DOHH2 (cell line): Measurements from ENCODE around the gene HNRNPUL1.

ENCODE experiments used
- H3F3A ChIP-seq: fragments of 200-600 bp; sonication (generic), shearing (Covaris generic); 2 replicates; pipeline ENCODE4 v1.6.0; 2016; ENCODE audit warnings: antibody characterized with exemption, mild to moderate bottlenecking; ENCODE audit not compliant: control insufficient read depth, insufficient read depth
- H3K27ac ChIP-seq: fragments of 200-600 bp; sonication (generic); 2 replicates; pipeline ENCODE4 v1.5.1; 2014; ENCODE audit warnings: low read depth, mild to moderate bottlenecking, low read length, moderate library complexity
- H3K27me3 ChIP-seq: fragments of 200-600 bp; sonication (generic); 2 replicates; pipeline ENCODE4 v1.6.1; 2014; ENCODE audit warnings: mild to moderate bottlenecking, low read length, mixed read lengths; ENCODE audit not compliant: control insufficient read depth
- H3K36me3 ChIP-seq: fragments of 200-600 bp; sonication (generic); 2 replicates; pipeline ENCODE4 v1.6.1; 2014; ENCODE audit warnings: mild to moderate bottlenecking, low read length, moderate library complexity, mixed read lengths; ENCODE audit not compliant: control insufficient read depth
- H3K4me1 ChIP-seq: fragments of 200-600 bp; sonication (generic); 2 replicates; pipeline ENCODE4 v1.6.1; 2014; ENCODE audit warnings: mild to moderate bottlenecking, low read length, mixed read lengths; ENCODE audit not compliant: control insufficient read depth
- H3K4me2 ChIP-seq: fragments of 200-600 bp; sonication (generic); 2 replicates; pipeline ENCODE4 v1.6.0; 2014; ENCODE audit warnings: mild to moderate bottlenecking, low read length, moderate library complexity
- H3K4me3 ChIP-seq: fragments of 200-600 bp; sonication (generic); 2 replicates; pipeline ENCODE4 v1.5.1; 2014; ENCODE audit warnings: mild to moderate bottlenecking, low read length, mixed read lengths
- H3K79me2 ChIP-seq: fragments of 200-600 bp; sonication (generic); 2 replicates; pipeline ENCODE4 v1.6.1; 2014; ENCODE audit warnings: mild to moderate bottlenecking, low read length, mixed read lengths; ENCODE audit not compliant: control insufficient read depth
- H3K9me2 ChIP-seq: fragments of 200-600 bp; sonication (generic); replicated peaks from 2 replicates; pipeline ENCODE4 v1.6.1; 2014; ENCODE audit warnings: mild to moderate bottlenecking, low read length, mixed read lengths; ENCODE audit not compliant: control insufficient read depth
- H3K9me3 ChIP-seq: fragments of 200-600 bp; sonication (generic); 2 replicates; pipeline ENCODE4 v1.6.1; 2014; ENCODE audit warnings: antibody characterized with exemption, low read length, mixed read lengths; ENCODE audit not compliant: control insufficient read depth, insufficient read depth
- H4K20me1 ChIP-seq: fragments of 200-600 bp; sonication (generic); 2 replicates; pipeline ENCODE4 v1.6.0; 2014; ENCODE audit warnings: low read depth, mild to moderate bottlenecking, antibody characterized with exemption, low read length, moderate library complexity; ENCODE audit not compliant: control insufficient read depth, insufficient read depth
- CTCF ChIP-seq: fragments of 200-600 bp; sonication (generic); IDR thresholded peaks from one replicate; pipeline ENCODE4 v1.5.1; 2014; ENCODE audit warnings: antibody characterized with exemption, mild to moderate bottlenecking, low read depth, low read length; ENCODE audit not compliant: poor library complexity, severe bottlenecking
- EZH2phosphoT487 ChIP-seq: fragments of 200-600 bp; sonication (generic); IDR thresholded peaks from 2 replicates; pipeline ENCODE4 v1.6.1; 2017; ENCODE audit warnings: borderline replicate concordance, mild to moderate bottlenecking, antibody characterized with exemption, low read length, moderate library complexity, mixed read lengths

The HNRNPUL1 gene

DNA sequence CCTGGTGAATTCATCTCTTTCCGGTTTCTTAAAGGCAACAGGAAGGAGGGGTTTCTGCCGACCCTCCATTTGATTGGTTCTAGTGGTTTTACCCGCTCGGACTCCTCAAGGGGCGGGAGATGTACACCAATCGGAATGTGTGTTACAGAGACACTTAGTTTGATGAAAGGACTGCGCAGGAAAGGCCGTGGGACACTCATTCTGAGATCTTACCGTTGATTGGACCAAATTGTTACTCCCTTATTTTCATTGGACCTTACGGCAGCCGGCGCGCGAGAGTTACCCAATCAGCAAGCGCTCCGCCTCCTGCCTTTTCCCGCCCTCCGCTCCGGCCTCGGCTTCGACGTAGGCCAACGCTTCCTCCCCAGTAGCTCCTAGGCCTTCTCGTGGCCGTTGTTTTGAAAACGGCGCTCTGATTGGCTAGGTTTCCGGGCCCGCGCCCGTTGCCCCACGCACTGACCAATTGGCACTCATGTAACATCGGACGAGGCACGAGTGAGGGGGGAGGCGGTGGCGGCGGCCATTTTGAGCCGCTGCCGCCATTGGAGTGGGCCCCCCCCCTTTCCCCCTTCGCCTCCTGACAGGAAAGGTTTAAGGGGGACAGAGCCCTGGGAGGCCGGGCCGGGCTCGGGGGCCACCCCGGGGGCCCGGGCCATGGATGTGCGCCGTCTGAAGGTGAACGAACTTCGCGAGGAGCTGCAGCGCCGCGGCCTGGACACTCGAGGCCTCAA lies at the start of gene HNRNPUL1:
Gene HNRNPUL1, plus strand, starts transcription at position 523 of the 731 bp plus-strand sequence. Its CDS starts 132 bp downstream, at position 655.
- H4K20me1 ChIP-seq, result peaks cover 15% of the 10 kb centered on the region
- H3F3A ChIP-seq, result peaks cover 8% of the 10 kb centered on the region; the same call in 1 of the 2 replicates
- H3K4me2 ChIP-seq, result peak within 1 kb of the TSS; percentile 97
- H3K36me3 ChIP-seq, result peaks cover 51% of the 10 kb centered on the region
- peak within 1 kb of the TSS; percentile 95 for H3K4me3 ChIP-seq
- H3K4me1 ChIP-seq, result peaks cover 26% of the 10 kb centered on the region
- H3K9me3 ChIP-seq, result no peaks in the 10 kb centered on the region
- H3K27me3 ChIP-seq, result 0 out of 2 replicates have a peak, but pooled peaks cover 3% of the 10 kb centered on the region
- no peaks in the 10 kb centered on the region for H3K9me2 ChIP-seq
- H3K79me2 ChIP-seq, result peaks cover 54% of the 10 kb centered on the region
- peak; percentile 43 for TF ChIP-seq CTCF
- no peak for TF ChIP-seq EZH2phosphoT487
- peak within 1 kb of the TSS; percentile 91 for H3K27ac ChIP-seq

DNA sequence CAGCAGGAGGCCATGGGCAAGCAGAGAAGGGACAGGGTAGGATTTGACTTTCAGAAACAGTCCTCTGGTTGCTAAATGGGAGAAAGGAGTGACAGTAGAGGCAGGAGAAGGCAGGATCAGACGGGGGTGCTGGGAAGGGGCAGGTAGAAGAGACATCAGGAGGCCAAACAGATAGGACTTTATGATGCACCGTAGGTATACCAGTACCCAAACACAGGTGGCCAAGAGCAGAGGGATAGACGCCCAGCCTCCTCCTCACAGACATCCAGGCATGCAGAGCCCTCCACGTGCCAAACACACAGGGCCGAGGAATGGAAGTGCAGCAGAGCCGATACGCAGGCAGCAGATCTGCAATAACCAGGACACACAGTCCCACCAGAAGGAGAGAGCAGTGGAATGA lies 46.4 kb upstream of the HNRNPUL1 start:
- H4K20me1 ChIP-seq, result no peaks in the 10 kb centered on the region
- H3K4me1 ChIP-seq, result no peaks in the 10 kb centered on the region
- H3K36me3 ChIP-seq, result no peaks in the 10 kb centered on the region
- no peaks in the 10 kb centered on the region for H3K27me3 ChIP-seq
- H3K4me3 ChIP-seq, result no peak overlapping the region
- H3K4me2 ChIP-seq, result no peak overlapping the region
- no peaks in the 10 kb centered on the region for H3K9me2 ChIP-seq
- no peaks in the 10 kb centered on the region for H3K9me3 ChIP-seq
- no peak overlapping the region for H3K27ac ChIP-seq
- no peak for TF ChIP-seq CTCF
- H3K79me2 ChIP-seq, result no peaks in the 10 kb centered on the region
- no peaks in the 10 kb centered on the region for H3F3A ChIP-seq

DNA sequence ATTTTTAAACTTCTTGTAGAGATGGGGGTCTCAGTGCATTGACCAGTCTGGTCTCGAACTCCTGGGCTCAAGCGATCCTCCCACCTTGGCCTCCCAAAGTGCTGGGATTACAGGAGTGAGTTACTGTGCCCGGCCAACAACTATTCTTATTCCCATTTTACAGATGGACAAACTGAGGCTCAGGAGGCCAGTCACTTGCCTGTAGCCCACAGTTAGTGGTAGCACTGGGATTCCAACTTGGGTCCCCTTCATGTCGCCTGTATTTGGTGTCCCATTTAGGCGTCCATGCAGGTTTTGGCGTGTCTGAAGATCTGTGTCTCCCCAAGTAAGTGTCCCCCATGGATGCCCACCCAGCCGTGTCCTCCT lies 45.9 kb upstream of the HNRNPUL1 start:
- Histone ChIP-seq H3F3A (no peaks in the 10 kb centered on the region), H3K4me2 (no peak overlapping the region), H3K27me3 (no peaks in the 10 kb centered on the region), H3K36me3 (no peaks in the 10 kb centered on the region), H3K79me2 (no peaks in the 10 kb centered on the region), H3K9me3 (no peaks in the 10 kb centered on the region), H3K9me2 (no peaks in the 10 kb centered on the region), H3K4me1 (no peaks in the 10 kb centered on the region), H3K4me3 (no peak overlapping the region), H3K27ac (no peak overlapping the region), H4K20me1 (no peaks in the 10 kb centered on the region)
- TF ChIP-seq CTCF (no peak), EZH2phosphoT487 (no peak)
